Measurements from ENCODE around the gene CARD14.
A peak's percentile ranks its signal among the peaks of the same experiment; 100 is the strongest.
"Not testable (repeated sequence)": the region's sequence is repeated elsewhere in the genome, so short reads cannot be mapped to it uniquely, and the experiment has no call there.

The CARD14 gene

GRCh38 chr17:80187515-80187941 is 17.7 kb downstream of the CARD14 start:
- no peak for DNase-seq (ENCODE audit: low read depth)
- peaks cover 14% of the 10 kb centered on the region for H3K4me1 ChIP-seq (ENCODE audit: control insufficient read depth, insufficient read depth, low read length)
- H3K4me3 ChIP-seq (ENCODE audit: low read length), result peak overlapping the region; percentile 79
- no peaks in the 10 kb centered on the region for H3K9me3 ChIP-seq (ENCODE audit: control insufficient read depth, low read length)
- peak overlapping the region; percentile 78 for H3K9ac ChIP-seq (ENCODE audit: low read length)
- peaks cover 31% of the 10 kb centered on the region for H3K27me3 ChIP-seq (replicated peaks; ENCODE audit: control insufficient read depth, insufficient read depth, low read length)
- H3K36me3 ChIP-seq (ENCODE audit: control insufficient read depth, insufficient read depth, low read length, severe bottlenecking), result no peaks in the 10 kb centered on the region

- DNase-seq (ENCODE audit: low read depth), result no peak
- Histone ChIP-seq H3K4me1 (ENCODE audit: control insufficient read depth, insufficient read depth, low read length) (peaks cover 14% of the 10 kb centered on the region), H3K36me3 (ENCODE audit: control insufficient read depth, insufficient read depth, low read length, severe bottlenecking) (no peaks in the 10 kb centered on the region), H3K9ac (ENCODE audit: low read length) (no peak overlapping the region), H3K27me3 (replicated peaks; ENCODE audit: control insufficient read depth, insufficient read depth, low read length) (peaks cover 46% of the 10 kb centered on the region), H3K9me3 (ENCODE audit: control insufficient read depth, low read length) (no peaks in the 10 kb centered on the region), H3K4me3 (ENCODE audit: low read length) (no peak overlapping the region)
Observed at GRCh38 chr17:80189611-80190010, 19.8 kb downstream of the CARD14 start.

- Histone ChIP-seq H3K36me3 (ENCODE audit: control insufficient read depth, insufficient read depth, low read length, severe bottlenecking) (no peaks in the 10 kb centered on the region), H3K4me1 (ENCODE audit: control insufficient read depth, insufficient read depth, low read length) (peaks cover 14% of the 10 kb centered on the region), H3K27me3 (replicated peaks; ENCODE audit: control insufficient read depth, insufficient read depth, low read length) (peaks cover 50% of the 10 kb centered on the region), H3K4me3 (ENCODE audit: low read length) (no peak overlapping the region), H3K9me3 (ENCODE audit: control insufficient read depth, low read length) (no peaks in the 10 kb centered on the region), H3K9ac (ENCODE audit: low read length) (no peak overlapping the region)
- DNase-seq (ENCODE audit: low read depth), result no peak
Observed at GRCh38 chr17:80190716-80191115, 20.9 kb downstream of the CARD14 start.

GRCh38 chr17:80191192-80191591 is 21.4 kb downstream of the CARD14 start:
- Histone ChIP-seq H3K27me3 (replicated peaks; ENCODE audit: control insufficient read depth, insufficient read depth, low read length) (peaks cover 45% of the 10 kb centered on the region), H3K9me3 (ENCODE audit: control insufficient read depth, low read length) (no peaks in the 10 kb centered on the region), H3K4me3 (ENCODE audit: low read length) (no peak overlapping the region), H3K9ac (ENCODE audit: low read length) (no peak overlapping the region), H3K36me3 (ENCODE audit: control insufficient read depth, insufficient read depth, low read length, severe bottlenecking) (no peaks in the 10 kb centered on the region), H3K4me1 (ENCODE audit: control insufficient read depth, insufficient read depth, low read length) (peaks cover 14% of the 10 kb centered on the region)
- DNase-seq (ENCODE audit: low read depth), result no peak

- H3K9me3 ChIP-seq (ENCODE audit: control insufficient read depth, low read length), result no peaks in the 10 kb centered on the region
- no peak overlapping the region for H3K9ac ChIP-seq (ENCODE audit: low read length)
- H3K4me3 ChIP-seq (ENCODE audit: low read length), result no peak overlapping the region
- no peak for DNase-seq (ENCODE audit: low read depth)
- peaks cover 10% of the 10 kb centered on the region for H3K4me1 ChIP-seq (ENCODE audit: control insufficient read depth, insufficient read depth, low read length)
- H3K36me3 ChIP-seq (ENCODE audit: control insufficient read depth, insufficient read depth, low read length, severe bottlenecking), result no peaks in the 10 kb centered on the region
- peaks cover 45% of the 10 kb centered on the region for H3K27me3 ChIP-seq (replicated peaks; ENCODE audit: control insufficient read depth, insufficient read depth, low read length)
Observed at GRCh38 chr17:80191865-80192661, 22.2 kb downstream of the CARD14 start.

GRCh38 chr17:80195141-80195540 is 25.3 kb downstream of the CARD14 start:
- Histone ChIP-seq H3K4me1 (ENCODE audit: control insufficient read depth, insufficient read depth, low read length) (no peaks in the 10 kb centered on the region), H3K9ac (ENCODE audit: low read length) (no peak overlapping the region), H3K9me3 (ENCODE audit: control insufficient read depth, low read length) (no peaks in the 10 kb centered on the region), H3K4me3 (ENCODE audit: low read length) (no peak overlapping the region), H3K27me3 (replicated peaks; ENCODE audit: control insufficient read depth, insufficient read depth, low read length) (peaks cover 42% of the 10 kb centered on the region), H3K36me3 (ENCODE audit: control insufficient read depth, insufficient read depth, low read length, severe bottlenecking) (no peaks in the 10 kb centered on the region)
- DNase-seq (ENCODE audit: low read depth), result no peak

- H3K9me3 ChIP-seq (ENCODE audit: control insufficient read depth, low read length), result no peaks in the 10 kb centered on the region
- DNase-seq (ENCODE audit: low read depth), result peak; percentile 11
- peaks cover 37% of the 10 kb centered on the region for H3K27me3 ChIP-seq (replicated peaks; ENCODE audit: control insufficient read depth, insufficient read depth, low read length)
- no peak overlapping the region for H3K4me3 ChIP-seq (ENCODE audit: low read length)
- H3K9ac ChIP-seq (ENCODE audit: low read length), result no peak overlapping the region
- no peaks in the 10 kb centered on the region for H3K4me1 ChIP-seq (ENCODE audit: control insufficient read depth, insufficient read depth, low read length)
- H3K36me3 ChIP-seq (ENCODE audit: control insufficient read depth, insufficient read depth, low read length, severe bottlenecking), result no peaks in the 10 kb centered on the region
Observed at GRCh38 chr17:80195671-80196529, 26.1 kb downstream of the CARD14 start.

GRCh38 chr17:80196652-80197051 is 26.8 kb downstream of the CARD14 start:
- Histone ChIP-seq H3K4me3 (ENCODE audit: low read length) (no peak overlapping the region), H3K4me1 (ENCODE audit: control insufficient read depth, insufficient read depth, low read length) (no peaks in the 10 kb centered on the region), H3K9ac (ENCODE audit: low read length) (no peak overlapping the region), H3K9me3 (ENCODE audit: control insufficient read depth, low read length) (no peaks in the 10 kb centered on the region), H3K36me3 (ENCODE audit: control insufficient read depth, insufficient read depth, low read length, severe bottlenecking) (no peaks in the 10 kb centered on the region), H3K27me3 (replicated peaks; ENCODE audit: control insufficient read depth, insufficient read depth, low read length) (peaks cover 29% of the 10 kb centered on the region)
- DNase-seq (ENCODE audit: low read depth), result no peak

- Histone ChIP-seq H3K9ac (ENCODE audit: low read length) (no peak overlapping the region), H3K4me3 (ENCODE audit: low read length) (no peak overlapping the region), H3K27me3 (replicated peaks; ENCODE audit: control insufficient read depth, insufficient read depth, low read length) (peaks cover 17% of the 10 kb centered on the region), H3K36me3 (ENCODE audit: control insufficient read depth, insufficient read depth, low read length, severe bottlenecking) (no peaks in the 10 kb centered on the region), H3K9me3 (ENCODE audit: control insufficient read depth, low read length) (no peaks in the 10 kb centered on the region), H3K4me1 (ENCODE audit: control insufficient read depth, insufficient read depth, low read length) (no peaks in the 10 kb centered on the region)
- DNase-seq (ENCODE audit: low read depth), result peak; percentile 51
Observed at GRCh38 chr17:80198144-80198661, 28.4 kb downstream of the CARD14 start.

GRCh38 chr17:80199295-80199694 is 29.5 kb downstream of the CARD14 start:
- H3K36me3 ChIP-seq (ENCODE audit: control insufficient read depth, insufficient read depth, low read length, severe bottlenecking); H3K9ac ChIP-seq (ENCODE audit: low read length); H3K9me3 ChIP-seq (ENCODE audit: control insufficient read depth, low read length); DNase-seq (ENCODE audit: low read depth); H3K4me3 ChIP-seq (ENCODE audit: low read length); H3K27me3 ChIP-seq (replicated peaks; ENCODE audit: control insufficient read depth, insufficient read depth, low read length); H3K4me1 ChIP-seq (ENCODE audit: control insufficient read depth, insufficient read depth, low read length): not testable (repeated sequence)

GRCh38 chr17:80201446-80201845 is 31.6 kb downstream of the CARD14 start:
- Histone ChIP-seq H3K4me1 (ENCODE audit: control insufficient read depth, insufficient read depth, low read length) (no peaks in the 10 kb centered on the region), H3K36me3 (ENCODE audit: control insufficient read depth, insufficient read depth, low read length, severe bottlenecking) (no peaks in the 10 kb centered on the region), H3K9ac (ENCODE audit: low read length) (no peak overlapping the region), H3K4me3 (ENCODE audit: low read length) (no peak overlapping the region), H3K27me3 (replicated peaks; ENCODE audit: control insufficient read depth, insufficient read depth, low read length) (no peaks in the 10 kb centered on the region), H3K9me3 (ENCODE audit: control insufficient read depth, low read length) (no peaks in the 10 kb centered on the region)
- no peak for DNase-seq (ENCODE audit: low read depth)

All from adipocyte (in vitro differentiated cells).